Mucosa of descending colon (tissue), 3 donors: ENCODE results near the gene ACE. TPM values are rescaled to one million over a fixed set of nuclear protein-coding genes. Genes with fewer than 3 reads are reported as not detected.
A peak's percentile ranks its signal among the peaks of the same experiment; 100 is the strongest.

Experiments used
- ATAC-seq: fragments of 200-7000 bp; cut with Tn5 transposase; one replicate; pipeline ENCODE4 v1.9.1; 2020; ENCODE audit warnings: mild to moderate bottlenecking, moderate library complexity
- DNase-seq, 3 donors: peaks; one replicate each; pipeline ENCODE4 v3.0.0-alpha.2; 2020
- H3K36me3 ChIP-seq: fragments of 200-600 bp; one replicate; pipeline ENCODE4 v1.8.0; 2021; ENCODE audit warnings: low read depth, mild to moderate bottlenecking
- H3K4me1 ChIP-seq: fragments of 200-600 bp; one replicate; pipeline ENCODE4 v1.8.0; 2021; ENCODE audit warnings: low read depth, mild to moderate bottlenecking
- H3K4me3 ChIP-seq: fragments of 200-600 bp; one replicate; pipeline ENCODE4 v1.8.0; 2021; ENCODE audit warnings: mild to moderate bottlenecking
- H3K9me3 ChIP-seq: fragments of 200-600 bp; one replicate; pipeline ENCODE4 v1.8.0; 2021; ENCODE audit warnings: mild to moderate bottlenecking
- CTCF ChIP-seq: fragments of 200-600 bp; IDR thresholded peaks from one replicate; pipeline ENCODE4 v1.8.0; 2022; ENCODE audit warnings: antibody characterized with exemption, mild to moderate bottlenecking
- intact Hi-C, 2 donors: fragments of 100-400 bp; cut with DNase I in 1 of 2; cut with micrococcal nuclease in 1 of 2; formaldehyde crosslinking; loops; one replicate each; pipeline versions ENCODE4 v1.11.0 to v1.11.1; 2022; cut with DNase I, micrococcal nuclease
- total RNA-seq, 3 donors: library from RNA; stranded (reverse); fragmentation: NEBNext Ultra II Directional in 2 of 3; extraction: Animal tissue kit (Norgen Biotek cat#: 25700) in 2 of 3; gene quantifications; one replicate each; pipeline versions ENCODE4 v1.2.1 to v1.2.4, GENCODE V29; 2021 to 2023
- donor health status: DM: no; HTN: no; CAD: no; lungs with moderate emphysema.
- donor health status: DM: no; HTN: no; CAD: no.
- donor health status: DM: no; HTN: yes; CAD: no.

ACE gene
- total RNA-seq, 3 donors from 2014 or later = 16.0 to 24.6 (median 23.0) TPM

DNA sequence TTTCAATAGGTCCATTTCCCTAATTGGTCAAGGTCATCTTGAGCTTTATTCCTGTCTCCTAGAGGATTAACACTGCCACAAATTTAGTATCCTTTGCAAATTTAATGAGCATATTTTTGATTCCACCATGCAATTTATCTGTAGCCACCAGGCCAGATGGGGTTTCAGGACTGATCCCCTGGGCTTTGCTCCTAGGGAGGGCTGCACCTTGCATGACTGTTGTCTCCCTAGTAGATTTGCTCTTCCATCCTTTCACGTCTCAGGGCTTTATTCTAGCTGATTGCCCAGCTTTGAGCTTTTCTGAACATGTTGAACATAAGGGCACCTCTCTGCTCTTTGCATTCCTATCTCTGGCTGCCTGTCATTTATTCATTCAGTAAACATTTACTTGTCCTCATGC is 38.6 kb downstream of the ACE start:
- peaks cover 5% of the 10 kb centered on the region for H3K4me1 ChIP-seq
- no peak overlapping the region for H3K4me3 ChIP-seq
- intact Hi-C loops = no loop called here
- TF ChIP-seq CTCF = no peak
- ATAC-seq (no peak), DNase-seq (no peak)
- H3K9me3 ChIP-seq = no peaks in the 10 kb centered on the region
- no peaks in the 10 kb centered on the region for H3K36me3 ChIP-seq

DNA sequence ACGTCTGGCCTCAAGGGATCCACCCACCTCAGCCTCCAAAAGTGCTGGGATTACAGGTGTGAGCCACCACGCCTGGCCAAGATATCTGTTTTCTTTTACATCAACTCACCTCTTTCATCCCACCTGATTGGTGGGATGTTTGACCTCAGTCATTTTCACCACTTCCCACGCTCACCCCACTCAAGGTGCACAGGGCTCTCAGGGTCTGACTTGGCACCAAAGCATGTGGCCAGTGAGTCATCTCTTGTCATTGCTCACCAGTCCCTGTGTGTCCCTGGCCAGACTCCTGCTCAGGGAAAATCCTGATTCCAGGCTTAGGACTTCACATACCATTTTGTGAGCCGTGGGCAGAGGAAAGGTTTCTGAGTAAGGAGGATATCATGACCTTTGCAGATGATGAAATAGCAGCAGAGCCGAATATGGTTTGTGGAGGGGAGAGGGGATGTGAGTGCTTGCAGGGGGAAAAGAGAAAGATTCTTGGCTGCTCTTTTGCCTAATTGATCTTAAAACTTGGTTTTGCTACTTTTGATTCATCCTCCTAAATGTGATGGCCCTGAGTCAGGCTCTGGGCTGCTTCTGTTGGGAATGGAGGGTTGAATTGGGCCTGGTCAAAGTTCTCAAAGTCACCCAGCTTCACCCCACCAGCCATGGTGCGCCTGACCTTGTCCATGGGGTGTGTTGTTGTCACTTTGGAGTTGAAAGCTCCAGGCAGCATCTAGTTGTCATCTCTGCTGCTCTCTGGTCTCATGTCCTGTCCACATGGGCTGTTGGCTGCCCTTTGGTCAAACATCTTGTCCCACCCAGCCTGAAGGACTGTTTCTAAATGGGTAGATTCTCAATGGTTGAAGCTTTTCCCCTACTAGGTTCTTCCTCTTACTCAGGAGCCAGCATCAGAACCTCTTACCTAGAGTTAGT is 40.3 kb downstream of the ACE start:
- peaks cover 15% of the 10 kb centered on the region for H3K4me1 ChIP-seq
- intact Hi-C loops = no loop called here
- H3K4me3 ChIP-seq = no peak overlapping the region
- TF ChIP-seq CTCF = no peak
- no peaks in the 10 kb centered on the region for H3K9me3 ChIP-seq
- DNase-seq (no peak), ATAC-seq (no peak)
- no peaks in the 10 kb centered on the region for H3K36me3 ChIP-seq

GRCh38 chr17:63517825-63518534 is 41.1 kb downstream of the ACE start:
- H3K4me1 ChIP-seq = peaks cover 18% of the 10 kb centered on the region
- peak in 1 of 3 donors; percentile 28 for DNase-seq
- ATAC-seq = peak; percentile 49

DNA sequence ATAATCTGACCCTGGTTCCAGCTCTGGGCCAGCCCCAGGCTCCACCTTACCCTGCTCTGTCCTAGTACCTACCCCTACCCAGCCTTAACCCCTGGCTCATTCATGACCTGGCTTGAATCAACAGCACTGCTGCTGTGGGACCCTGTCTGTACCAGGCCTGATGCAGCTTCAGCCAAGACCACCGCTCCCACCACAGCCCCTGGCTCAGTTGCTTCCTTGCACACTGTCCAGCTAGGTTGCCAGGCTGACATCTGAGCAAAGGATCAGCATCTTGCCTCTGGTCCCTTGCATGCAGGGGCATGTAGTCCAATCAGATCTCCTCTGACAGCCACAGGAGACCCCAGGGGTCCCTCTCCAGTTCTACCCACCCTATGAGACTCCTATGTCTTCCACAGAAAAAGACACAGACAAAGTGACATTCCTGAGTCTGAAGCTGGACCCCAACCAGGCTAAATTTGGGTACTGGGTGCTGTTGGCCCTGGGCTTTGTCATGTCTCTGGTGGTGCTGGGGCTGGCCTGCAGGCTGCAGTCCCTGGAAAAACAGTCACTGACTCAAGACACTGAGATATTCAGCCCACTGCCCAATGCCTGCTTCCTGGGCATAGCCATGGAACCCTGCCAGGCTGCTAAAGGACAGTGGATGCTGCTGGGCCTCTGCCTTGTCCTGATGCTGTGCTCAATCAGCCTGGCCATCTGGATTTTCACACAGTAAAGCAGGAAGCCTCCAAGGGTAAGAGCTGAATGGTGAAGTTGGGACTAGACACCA is 42.4 kb downstream of the ACE start:
- Histone ChIP-seq H3K4me1 (peaks cover 18% of the 10 kb centered on the region), H3K4me3 (no peak overlapping the region), H3K9me3 (no peaks in the 10 kb centered on the region), H3K36me3 (no peaks in the 10 kb centered on the region)
- intact Hi-C loops = no loop called here
- no peak for DNase-seq
- ATAC-seq = no peak
- no peak for TF ChIP-seq CTCF

More at GRCh38 chr17:63517825-63518534, 41.1 kb downstream of the ACE start:
- no peak for TF ChIP-seq CTCF
- intact Hi-C loops = no loop called here
- no peaks in the 10 kb centered on the region for H3K9me3 ChIP-seq
- H3K36me3 ChIP-seq = no peaks in the 10 kb centered on the region
- H3K4me3 ChIP-seq = no peak overlapping the region
